ENCODE data around the gene NKAIN4.

DNA sequence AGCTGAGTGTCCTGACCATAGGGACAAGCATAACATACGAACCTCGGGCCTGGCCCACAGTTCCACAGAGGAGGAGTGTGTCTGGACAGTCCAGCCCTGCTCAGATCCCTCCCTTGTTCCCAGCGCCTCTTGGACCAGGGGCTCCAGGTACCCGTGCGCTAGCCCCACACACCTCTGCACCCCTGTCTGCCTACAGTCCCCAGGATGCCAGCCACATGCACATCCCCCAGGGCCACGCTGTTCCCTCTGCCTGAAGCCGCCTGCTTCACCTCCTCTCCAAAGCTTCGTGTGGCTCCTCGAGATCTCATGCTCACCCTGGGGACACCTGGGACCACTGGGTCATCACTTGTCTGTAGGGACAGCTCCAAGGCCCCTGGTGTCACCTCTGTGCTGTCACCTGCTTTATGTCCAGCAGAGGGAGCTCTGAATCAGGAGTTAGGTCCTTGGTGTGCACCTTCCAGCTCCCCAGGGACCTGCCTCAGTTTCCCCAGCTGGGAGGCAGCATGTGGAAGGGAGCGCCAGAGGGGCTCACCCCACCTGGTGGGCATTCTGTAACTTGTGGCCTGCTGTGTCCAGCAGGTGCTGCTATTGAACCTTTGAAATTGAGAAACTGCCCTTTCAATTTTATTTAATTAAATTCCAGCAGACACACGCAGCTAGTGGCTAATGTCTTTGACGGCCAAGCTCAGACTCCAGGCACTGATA lies 31.0 kb downstream of the NKAIN4 start:
- TF ChIP-seq, protein P1, sequence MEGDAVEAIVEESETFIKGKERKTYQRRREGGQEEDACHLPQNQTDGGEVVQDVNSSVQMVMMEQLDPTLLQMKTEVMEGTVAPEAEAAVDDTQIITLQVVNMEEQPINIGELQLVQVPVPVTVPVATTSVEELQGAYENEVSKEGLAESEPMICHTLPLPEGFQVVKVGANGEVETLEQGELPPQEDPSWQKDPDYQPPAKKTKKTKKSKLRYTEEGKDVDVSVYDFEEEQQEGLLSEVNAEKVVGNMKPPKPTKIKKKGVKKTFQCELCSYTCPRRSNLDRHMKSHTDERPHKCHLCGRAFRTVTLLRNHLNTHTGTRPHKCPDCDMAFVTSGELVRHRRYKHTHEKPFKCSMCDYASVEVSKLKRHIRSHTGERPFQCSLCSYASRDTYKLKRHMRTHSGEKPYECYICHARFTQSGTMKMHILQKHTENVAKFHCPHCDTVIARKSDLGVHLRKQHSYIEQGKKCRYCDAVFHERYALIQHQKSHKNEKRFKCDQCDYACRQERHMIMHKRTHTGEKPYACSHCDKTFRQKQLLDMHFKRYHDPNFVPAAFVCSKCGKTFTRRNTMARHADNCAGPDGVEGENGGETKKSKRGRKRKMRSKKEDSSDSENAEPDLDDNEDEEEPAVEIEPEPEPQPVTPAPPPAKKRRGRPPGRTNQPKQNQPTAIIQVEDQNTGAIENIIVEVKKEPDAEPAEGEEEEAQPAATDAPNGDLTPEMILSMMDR (IDR thresholded peaks at IDR 0.05), result peak; percentile 19 to 41 (median 26)
- TF ChIP-seq POLR2A (IDR thresholded peaks at IDR 0.05), result no peak
